ENCODE measurements around the gene TOMM20L. TPM values are rescaled to one million over a fixed set of nuclear protein-coding genes. Genes with fewer than 3 reads are reported as not detected.

Gene TOMM20L
- total and polyA plus RNA-seq, 2 of the 8 experiments (the other 6 are each of a cell fraction or from before 2014, with no cell fraction given), result not detected

DNA sequence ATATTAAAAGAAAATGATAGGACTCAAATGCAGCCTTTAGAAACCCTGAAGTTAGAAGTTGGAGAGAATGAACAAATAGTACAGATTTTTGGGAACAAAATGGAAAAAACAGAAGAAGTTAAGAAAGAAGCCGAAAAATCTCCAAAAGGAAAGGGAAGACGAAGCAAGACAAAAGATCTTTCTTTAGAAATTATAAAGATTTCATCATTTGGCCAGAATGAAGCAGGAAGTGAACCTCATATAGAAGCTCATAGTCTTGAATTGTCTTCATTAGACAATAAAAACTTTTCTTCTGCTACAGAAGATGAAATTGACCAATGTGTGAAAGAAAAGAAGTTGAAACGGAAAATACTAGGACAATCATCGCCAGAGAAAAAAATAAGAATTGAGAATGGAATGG, 31.4 kb upstream of the TOMM20L start:
- H3K4me1 ChIP-seq (replicated peaks in 1 of 4; ENCODE audit: control insufficient read depth in 3 of 4, insufficient read depth in 4 of 4, low read length in 3 of 4), result no peaks in the 10 kb centered on the region
- no peaks in the 10 kb centered on the region for H3K27me3 ChIP-seq (replicated peaks in 1 of 4; ENCODE audit: control insufficient read depth in 3 of 4, extremely low read depth in 1 of 4, insufficient read depth in 3 of 4, low read length in 3 of 4)
- no peak overlapping the region for H3K23ac ChIP-seq (ENCODE audit: insufficient read length)
- ChIA-PET POLR2A (ENCODE audit: partially characterized antibody) (no interaction called here), CTCF (ENCODE audit: partially characterized antibody) (interaction anchor here (0.9 to 1.7 kb wide), 3 partner anchors 20 to 37 kb away, joined by 3 to 4 read pairs (median 4); no protein-coding TSS in a partner anchor)
- H3K4ac ChIP-seq (replicated peaks; ENCODE audit: insufficient read length, low read depth, low read length), result no peak overlapping the region
- H3K4me2 ChIP-seq (ENCODE audit: insufficient read depth in 1 of 2, low read depth in 2 of 2, low read length in 2 of 2), result no peak overlapping the region
- no peaks in the 10 kb centered on the region for H3K79me2 ChIP-seq (ENCODE audit: control insufficient read depth in 1 of 2, insufficient read depth in 2 of 2, low read length in 2 of 2)
- no peaks in the 10 kb centered on the region for H3K79me1 ChIP-seq (ENCODE audit: low read depth, low read length)
- H3K18ac ChIP-seq (ENCODE audit: extremely low read depth, low read length), result no peak overlapping the region
- 87% methylated on average over 4 of the region's 4 CpGs; no CpG with 5 or more reads in 1 of the 2 experiments for WGBS, 2 experiments (ENCODE audit: extremely low coverage in 1 of 2, insufficient coverage in 1 of 2, insufficient read length in 1 of 2, insufficient replicate concordance in 2 of 2, low coverage in 1 of 2, low lambda C conversion rate in 2 of 2, missing lambda C conversion rate in 1 of 2)
- no peak overlapping the region for H3K27ac ChIP-seq (ENCODE audit: low read depth, low read length)
- H4K5ac ChIP-seq (ENCODE audit: insufficient read length, low read depth, low read length), result no peak overlapping the region
- no peaks in the 10 kb centered on the region for H3K23me2 ChIP-seq (ENCODE audit: low read depth, low read length)
- no peak overlapping the region for H3K56ac ChIP-seq (replicated peaks; ENCODE audit: insufficient read length, low read depth, low read length)
- no peak overlapping the region for H4K91ac ChIP-seq (replicated peaks; ENCODE audit: insufficient read length, low read length)
- no peaks in the 10 kb centered on the region for H4K20me1 ChIP-seq (replicated peaks in 1 of 2; ENCODE audit: control insufficient read depth in 1 of 2, insufficient read depth in 2 of 2, low read length in 2 of 2)
- no peak for FAIRE-seq
- no peak overlapping the region for H2BK12ac ChIP-seq (ENCODE audit: low read depth, low read length)
- H3K9ac ChIP-seq (replicated peaks in 1 of 4; ENCODE audit: extremely low read depth in 1 of 4, low read depth in 3 of 4, low read length in 3 of 4), result no peak overlapping the region
- H2BK20ac ChIP-seq (ENCODE audit: low read length), result no peak overlapping the region
- no peak overlapping the region for H2AFZ ChIP-seq (ENCODE audit: low read length)
- DNase-seq (ENCODE audit: low read depth in 1 of 2, low spot score in 2 of 2), result no peak
- H2BK120ac ChIP-seq (replicated peaks; ENCODE audit: low read depth, low read length), result no peak overlapping the region
- H3K4me3 ChIP-seq (ENCODE audit: extremely low read depth in 1 of 4, insufficient read depth in 2 of 4, low read depth in 3 of 4, low read length in 4 of 4), result no peak overlapping the region
- no peak overlapping the region for H3K14ac ChIP-seq (ENCODE audit: insufficient read length)
- H2AK5ac ChIP-seq (ENCODE audit: low read depth, low read length), result no peak overlapping the region
- no peaks in the 10 kb centered on the region for H3K9me3 ChIP-seq (ENCODE audit: insufficient read depth in 2 of 2, low read depth in 1 of 2, low read length in 1 of 2)
- H4K8ac ChIP-seq (ENCODE audit: extremely low read depth, insufficient read depth, low read length), result no peak overlapping the region
- no peak overlapping the region for H2BK15ac ChIP-seq (ENCODE audit: low read length)
- no peak overlapping the region for H2BK5ac ChIP-seq (ENCODE audit: low read depth, low read length)
- peaks cover 4 to 57% (median 11%) of the 10 kb centered on the region in 4 experiments; a peak in 7 of 8 replicates for H3K36me3 ChIP-seq (ENCODE audit: control insufficient read depth in 2 of 4, insufficient read depth in 4 of 4, low read length in 3 of 4)
- TF ChIP-seq NANOG (IDR thresholded peaks at IDR 0.05; ENCODE audit: insufficient read depth, low read depth, low read length, poor library complexity, severe bottlenecking), result no peak
- TF ChIP-seq BCL11A (IDR thresholded peaks at IDR 0.05; ENCODE audit: low read depth in 2 of 2, low read length in 2 of 2), result no peak
- no peak for TF ChIP-seq CEBPB (IDR thresholded peaks at IDR 0.05; ENCODE audit: low read depth, low read length)
- TF ChIP-seq, protein P1, sequence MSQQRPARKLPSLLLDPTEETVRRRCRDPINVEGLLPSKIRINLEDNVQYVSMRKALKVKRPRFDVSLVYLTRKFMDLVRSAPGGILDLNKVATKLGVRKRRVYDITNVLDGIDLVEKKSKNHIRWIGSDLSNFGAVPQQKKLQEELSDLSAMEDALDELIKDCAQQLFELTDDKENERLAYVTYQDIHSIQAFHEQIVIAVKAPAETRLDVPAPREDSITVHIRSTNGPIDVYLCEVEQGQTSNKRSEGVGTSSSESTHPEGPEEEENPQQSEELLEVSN (IDR thresholded peaks at IDR 0.05), result no peak
- TF ChIP-seq TEAD4 (IDR thresholded peaks at IDR 0.05; ENCODE audit: low read depth, low read length), result no peak
- no peak for TF ChIP-seq JUN (IDR thresholded peaks at IDR 0.05; ENCODE audit: low read depth, low read length)
- no peak for TF ChIP-seq CHD2 (IDR thresholded peaks at IDR 0.05; ENCODE audit: low read length)
- no peak for TF ChIP-seq SIN3A (conservative IDR thresholded peaks at IDR 0.05 in 1 of 2, IDR thresholded peaks at IDR 0.05 in 1 of 2; ENCODE audit: low read depth in 1 of 2, low read length in 2 of 2)
- TF ChIP-seq ZNF274 (IDR thresholded peaks at IDR 0.05; ENCODE audit: borderline replicate concordance, extremely low read depth, low read length), result no peak
- no peak for TF ChIP-seq CBX8 (IDR thresholded peaks at IDR 0.05; ENCODE audit: borderline replicate concordance, low read depth, low read length)
- TF ChIP-seq GTF2F1 (IDR thresholded peaks at IDR 0.05; ENCODE audit: borderline replicate concordance, low read depth, low read length), result no peak
- no peak for TF ChIP-seq POLR2A (IDR thresholded peaks at IDR 0.05; ENCODE audit: control extremely low read depth in 1 of 2, low read depth in 2 of 2, low read length in 2 of 2)
- no peak for TF ChIP-seq RXRA (IDR thresholded peaks at IDR 0.05; ENCODE audit: insufficient read depth, low read depth, low read length)
- TF ChIP-seq SRF (IDR thresholded peaks at IDR 0.05; ENCODE audit: low read depth, low read length), result no peak
- no peak for TF ChIP-seq TBP (IDR thresholded peaks at IDR 0.05; ENCODE audit: low read depth, low read length)
